ENCODE data around the gene NINJ2.

GRCh38 chr12:612293-612692 is 51.0 kb downstream of the NINJ2 start:
- TF ChIP-seq, protein P1, sequence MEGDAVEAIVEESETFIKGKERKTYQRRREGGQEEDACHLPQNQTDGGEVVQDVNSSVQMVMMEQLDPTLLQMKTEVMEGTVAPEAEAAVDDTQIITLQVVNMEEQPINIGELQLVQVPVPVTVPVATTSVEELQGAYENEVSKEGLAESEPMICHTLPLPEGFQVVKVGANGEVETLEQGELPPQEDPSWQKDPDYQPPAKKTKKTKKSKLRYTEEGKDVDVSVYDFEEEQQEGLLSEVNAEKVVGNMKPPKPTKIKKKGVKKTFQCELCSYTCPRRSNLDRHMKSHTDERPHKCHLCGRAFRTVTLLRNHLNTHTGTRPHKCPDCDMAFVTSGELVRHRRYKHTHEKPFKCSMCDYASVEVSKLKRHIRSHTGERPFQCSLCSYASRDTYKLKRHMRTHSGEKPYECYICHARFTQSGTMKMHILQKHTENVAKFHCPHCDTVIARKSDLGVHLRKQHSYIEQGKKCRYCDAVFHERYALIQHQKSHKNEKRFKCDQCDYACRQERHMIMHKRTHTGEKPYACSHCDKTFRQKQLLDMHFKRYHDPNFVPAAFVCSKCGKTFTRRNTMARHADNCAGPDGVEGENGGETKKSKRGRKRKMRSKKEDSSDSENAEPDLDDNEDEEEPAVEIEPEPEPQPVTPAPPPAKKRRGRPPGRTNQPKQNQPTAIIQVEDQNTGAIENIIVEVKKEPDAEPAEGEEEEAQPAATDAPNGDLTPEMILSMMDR (conservative IDR thresholded peaks at IDR 0.05 in 1 of 2, IDR thresholded peaks at IDR 0.05 in 1 of 2; ENCODE audit: extremely low read depth in 1 of 2, insufficient read depth in 1 of 2, low read depth in 1 of 2, low read length in 2 of 2), result no peak
- no peak for TF ChIP-seq EZH2 (IDR thresholded peaks at IDR 0.05; ENCODE audit: borderline replicate concordance, low read length)

All from mammary epithelial cell (primary cell).